IgD-negative memory B cell (primary cell): ENCODE results near the gene SMIM5. TPM values are rescaled to one million over a fixed set of nuclear protein-coding genes. Genes with fewer than 3 reads are reported as not detected.
A peak's percentile ranks its signal among the peaks of the same experiment; 100 is the strongest.
"Not testable (repeated sequence)": the region's sequence is repeated elsewhere in the genome, so short reads cannot be mapped to it uniquely, and the experiment has no call there.

Source experiments
- H3K27ac Mint-ChIP-seq, 3 donors: one replicate each; pipeline ENCODE4 v1.8.0; 2020 to 2022; ENCODE audit warnings: mild to moderate bottlenecking in 3 of 3, mixed read lengths in 3 of 3, moderate library complexity in 1 of 3
- H3K27me3 Mint-ChIP-seq: one replicate; pipeline ENCODE4 v1.8.0; 2021; ENCODE audit warnings: mixed read lengths
- H3K36me3 Mint-ChIP-seq: one replicate; pipeline ENCODE4 v1.8.0; 2020; ENCODE audit warnings: mild to moderate bottlenecking, mixed read lengths
- H3K4me1 Mint-ChIP-seq, 3 donors: one replicate each; pipeline ENCODE4 v1.8.0; 2020 to 2022; ENCODE audit warnings: mixed read lengths in 3 of 3, mild to moderate bottlenecking in 1 of 3
- H3K4me3 Mint-ChIP-seq, 4 donors: one replicate each; pipeline ENCODE4 v1.8.0; 2020 to 2022; ENCODE audit warnings: mild to moderate bottlenecking in 4 of 4, mixed read lengths in 4 of 4, moderate library complexity in 3 of 4
- H3K9me3 Mint-ChIP-seq, 3 donors: one replicate each; pipeline ENCODE4 v1.8.0; 2020 to 2021; ENCODE audit warnings: mixed read lengths in 3 of 3, mild to moderate bottlenecking in 1 of 3
- polyA plus RNA-seq: library from polyadenylated mRNA; unstranded; fragments of 300-500 nt; fragmentation: Illumina TruSeq; gene quantifications from one replicate; pipeline ENCODE4 v1.2.3, GENCODE V29; 2021

Gene SMIM5
- polyA plus RNA-seq, result 0.36 TPM

- H3K36me3 Mint-ChIP-seq, result peaks cover 1% of the 10 kb centered on the region
- no peaks in the 10 kb centered on the region for H3K9me3 Mint-ChIP-seq
- H3K27me3 Mint-ChIP-seq, result no peaks in the 10 kb centered on the region
- H3K27ac Mint-ChIP-seq, result peak within 1 kb of the TSS in 2 of 3 donors; percentile 6 to 39
- H3K4me1 Mint-ChIP-seq, result peaks cover 2 to 6% (median 3%) of the 10 kb centered on the region in 3 donors
- H3K4me3 Mint-ChIP-seq, result peak within 1 kb of the TSS in 1 of 4 donors; percentile 45
Observed at GRCh38 chr17:75632863-75633485, at the start of gene SMIM5. Gene SMIM5 (plus strand): TSS chr17:75633434. CDS start chr17:75640202, 6,768 bp downstream.

- Mint-ChIP-seq H3K4me3 (peak overlapping the region in 1 of 4 donors; percentile 92), H3K27ac (no peak overlapping the region), H3K27me3 (peaks cover 4% of the 10 kb centered on the region), H3K4me1 (peaks cover 0 to 8% (median 1%) of the 10 kb centered on the region in 3 donors), H3K9me3 (peaks cover 0 to 3% (median 3%) of the 10 kb centered on the region in 3 donors), H3K36me3 (no peaks in the 10 kb centered on the region)
Observed at GRCh38 chr17:75584849-75585175, 48.4 kb upstream of the SMIM5 start.

- Mint-ChIP-seq H3K4me3 (peak within 1 kb of the TSS; percentile 72 to 94 (median 84)), H3K27ac (peak within 1 kb of the TSS; percentile 46 to 65 (median 50)), H3K27me3 (no peaks in the 10 kb centered on the region), H3K9me3 (no peaks in the 10 kb centered on the region), H3K4me1 (peaks cover 5 to 10% (median 9%) of the 10 kb centered on the region in 3 donors), H3K36me3 (no peaks in the 10 kb centered on the region)
Observed at GRCh38 chr17:75587675-75588595, 45.3 kb upstream of the SMIM5 start, which contains the start of gene MYO15B. Gene MYO15B (plus strand): TSS chr17:75587800. CDS start chr17:75588058, 258 bp downstream.

- H3K27ac Mint-ChIP-seq, result peak overlapping the region in 1 of 3 donors; percentile 45
- no peaks in the 10 kb centered on the region for H3K9me3 Mint-ChIP-seq
- H3K36me3 Mint-ChIP-seq, result no peaks in the 10 kb centered on the region
- peak overlapping the region; percentile 68 to 94 (median 84) for H3K4me3 Mint-ChIP-seq
- peaks cover 5 to 10% (median 9%) of the 10 kb centered on the region in 3 donors for H3K4me1 Mint-ChIP-seq
- no peaks in the 10 kb centered on the region for H3K27me3 Mint-ChIP-seq
Observed at GRCh38 chr17:75588596-75589011, 44.6 kb upstream of the SMIM5 start.

GRCh38 chr17:75589012-75589918 is 44.0 kb upstream of the SMIM5 start:
- Mint-ChIP-seq H3K9me3 (no peaks in the 10 kb centered on the region), H3K27ac (peak overlapping the region in 1 of 3 donors; percentile 32), H3K4me1 (peaks cover 5 to 10% (median 9%) of the 10 kb centered on the region in 3 donors), H3K36me3 (no peaks in the 10 kb centered on the region), H3K4me3 (peak overlapping the region; percentile 73 to 93 (median 76)), H3K27me3 (no peaks in the 10 kb centered on the region)

GRCh38 chr17:75589919-75590303 is 43.3 kb upstream of the SMIM5 start:
- Mint-ChIP-seq H3K27ac (peak overlapping the region in 1 of 3 donors; percentile 85), H3K27me3 (no peaks in the 10 kb centered on the region), H3K4me3 (peak overlapping the region in 3 of 4 donors; percentile 32 to 81 (median 57)), H3K9me3 (no peaks in the 10 kb centered on the region), H3K36me3 (no peaks in the 10 kb centered on the region), H3K4me1 (peaks cover 5 to 10% (median 9%) of the 10 kb centered on the region in 3 donors)

- no peaks in the 10 kb centered on the region for H3K27me3 Mint-ChIP-seq
- no peaks in the 10 kb centered on the region for H3K36me3 Mint-ChIP-seq
- H3K9me3 Mint-ChIP-seq, result no peaks in the 10 kb centered on the region
- H3K4me3 Mint-ChIP-seq, result peak overlapping the region in 3 of 4 donors; percentile 32 to 81 (median 57)
- H3K27ac Mint-ChIP-seq, result peak overlapping the region in 1 of 3 donors; percentile 85
- H3K4me1 Mint-ChIP-seq, result peaks cover 5 to 10% (median 9%) of the 10 kb centered on the region in 3 donors
Observed at GRCh38 chr17:75590314-75590761, 42.9 kb upstream of the SMIM5 start.

GRCh38 chr17:75590849-75591721 is 42.1 kb upstream of the SMIM5 start:
- Mint-ChIP-seq H3K9me3 (no peaks in the 10 kb centered on the region), H3K4me3 (peak overlapping the region in 3 of 4 donors; percentile 27 to 81 (median 48)), H3K27ac (peak overlapping the region in 1 of 3 donors; percentile 85), H3K4me1 (peaks cover 5 to 9% (median 7%) of the 10 kb centered on the region in 3 donors), H3K27me3 (no peaks in the 10 kb centered on the region), H3K36me3 (no peaks in the 10 kb centered on the region)

GRCh38 chr17:75591722-75592302 is 41.4 kb upstream of the SMIM5 start:
- H3K27me3 Mint-ChIP-seq, result no peaks in the 10 kb centered on the region

GRCh38 chr17:75592348-75593020 is 40.8 kb upstream of the SMIM5 start:
- Mint-ChIP-seq H3K4me3 (peak overlapping the region in 2 of 4 donors; percentile 23 to 29), H3K36me3 (no peaks in the 10 kb centered on the region), H3K27ac (peak overlapping the region in 1 of 3 donors; percentile 39)

More at GRCh38 chr17:75591722-75592302, 41.4 kb upstream of the SMIM5 start:
- no peaks in the 10 kb centered on the region for H3K9me3 Mint-ChIP-seq
- H3K27ac Mint-ChIP-seq, result peak overlapping the region in 1 of 3 donors; percentile 25
- H3K4me3 Mint-ChIP-seq, result peak overlapping the region in 1 of 4 donors; percentile 81
- no peaks in the 10 kb centered on the region for H3K36me3 Mint-ChIP-seq
- peaks cover 3 to 9% (median 6%) of the 10 kb centered on the region in 3 donors for H3K4me1 Mint-ChIP-seq

GRCh38 chr17:75593430-75593829 is 39.8 kb upstream of the SMIM5 start:
- H3K4me1 Mint-ChIP-seq, H3K4me3 Mint-ChIP-seq, H3K9me3 Mint-ChIP-seq, H3K27me3 Mint-ChIP-seq, H3K36me3 Mint-ChIP-seq, H3K27ac Mint-ChIP-seq: not testable (repeated sequence)

More at GRCh38 chr17:75592348-75593020, 40.8 kb upstream of the SMIM5 start:
- Mint-ChIP-seq H3K4me1 (peaks cover 3 to 9% (median 6%) of the 10 kb centered on the region in 3 donors), H3K27me3 (no peaks in the 10 kb centered on the region), H3K9me3 (no peaks in the 10 kb centered on the region)

- H3K4me3 Mint-ChIP-seq, result no peak overlapping the region
- no peaks in the 10 kb centered on the region for H3K9me3 Mint-ChIP-seq
- H3K4me1 Mint-ChIP-seq, result peaks cover 3 to 10% (median 6%) of the 10 kb centered on the region in 3 donors
- H3K27ac Mint-ChIP-seq, result no peak overlapping the region
- H3K27me3 Mint-ChIP-seq, result no peaks in the 10 kb centered on the region
- H3K36me3 Mint-ChIP-seq, result no peaks in the 10 kb centered on the region
Observed at GRCh38 chr17:75594499-75595283, 38.5 kb upstream of the SMIM5 start.
